ENCODE measurements around the gene LIX1L. TPM values are rescaled to one million over a fixed set of nuclear protein-coding genes. Genes with fewer than 3 reads are reported as not detected.

Gene LIX1L
- total and polyA plus RNA-seq, 9 donors: 28.7 to 102 (median 69.4) TPM

DNA sequence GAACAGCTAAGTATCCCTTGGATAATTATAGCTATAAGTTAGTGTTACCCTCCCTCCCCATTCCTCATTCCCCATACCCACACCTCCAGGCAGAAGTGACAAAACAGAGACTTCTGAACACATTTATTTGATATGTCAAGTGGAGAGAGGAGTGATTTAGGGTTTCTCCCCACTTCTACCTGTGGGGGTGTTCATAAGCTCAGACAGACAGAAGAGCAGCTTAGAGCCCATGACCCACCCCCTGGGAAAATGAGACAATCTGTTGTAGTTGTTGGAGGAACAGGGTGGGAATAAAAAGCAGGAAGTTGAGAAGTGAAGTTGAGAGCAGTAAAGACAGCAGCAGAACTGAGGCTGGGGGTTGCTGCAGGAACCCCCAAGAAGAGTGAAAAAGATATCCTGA lies 1.5 kb upstream of the LIX1L start:
- peak overlapping the region in 1 of 2 donors; percentile 87 for H3K27ac ChIP-seq
- intact Hi-C loops (cut with DNase I): no loop called here
- DNase-seq: no peak
- H3K4me3 ChIP-seq: no peak overlapping the region
- no peaks in the 10 kb centered on the region for H3K36me3 ChIP-seq
- H3K4me1 ChIP-seq (ENCODE audit: insufficient read depth): peaks cover 4% of the 10 kb centered on the region
- H3K27me3 ChIP-seq: no peaks in the 10 kb centered on the region
- H3K9me3 ChIP-seq: no peaks in the 10 kb centered on the region
- TF ChIP-seq POLR2A (IDR thresholded peaks at IDR 0.05): no peak
- no peak for TF ChIP-seq EP300 (IDR thresholded peaks at IDR 0.05)
- TF ChIP-seq, protein P1, sequence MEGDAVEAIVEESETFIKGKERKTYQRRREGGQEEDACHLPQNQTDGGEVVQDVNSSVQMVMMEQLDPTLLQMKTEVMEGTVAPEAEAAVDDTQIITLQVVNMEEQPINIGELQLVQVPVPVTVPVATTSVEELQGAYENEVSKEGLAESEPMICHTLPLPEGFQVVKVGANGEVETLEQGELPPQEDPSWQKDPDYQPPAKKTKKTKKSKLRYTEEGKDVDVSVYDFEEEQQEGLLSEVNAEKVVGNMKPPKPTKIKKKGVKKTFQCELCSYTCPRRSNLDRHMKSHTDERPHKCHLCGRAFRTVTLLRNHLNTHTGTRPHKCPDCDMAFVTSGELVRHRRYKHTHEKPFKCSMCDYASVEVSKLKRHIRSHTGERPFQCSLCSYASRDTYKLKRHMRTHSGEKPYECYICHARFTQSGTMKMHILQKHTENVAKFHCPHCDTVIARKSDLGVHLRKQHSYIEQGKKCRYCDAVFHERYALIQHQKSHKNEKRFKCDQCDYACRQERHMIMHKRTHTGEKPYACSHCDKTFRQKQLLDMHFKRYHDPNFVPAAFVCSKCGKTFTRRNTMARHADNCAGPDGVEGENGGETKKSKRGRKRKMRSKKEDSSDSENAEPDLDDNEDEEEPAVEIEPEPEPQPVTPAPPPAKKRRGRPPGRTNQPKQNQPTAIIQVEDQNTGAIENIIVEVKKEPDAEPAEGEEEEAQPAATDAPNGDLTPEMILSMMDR (IDR thresholded peaks at IDR 0.05): no peak

DNA sequence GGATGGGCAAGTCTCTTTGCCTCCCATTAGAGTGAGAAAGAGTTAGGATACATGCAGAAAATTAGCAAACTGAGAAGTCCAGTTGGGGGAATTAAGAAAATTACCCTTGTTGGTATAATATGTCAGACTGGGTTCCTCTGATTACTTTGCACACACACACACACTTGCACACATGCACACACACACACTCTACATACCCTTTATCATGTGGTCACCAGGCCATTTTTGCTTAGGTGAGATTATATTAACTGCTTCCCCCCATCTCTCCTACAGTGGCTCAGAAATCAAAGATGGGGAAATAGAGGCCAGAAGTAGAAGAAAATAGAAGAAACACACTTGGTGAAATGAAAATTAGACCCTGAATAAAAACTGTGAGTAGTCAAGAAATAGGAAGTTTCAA lies 917 bp upstream of the LIX1L start:
- DNase-seq: no peak
- H3K27me3 ChIP-seq: no peaks in the 10 kb centered on the region
- H3K4me3 ChIP-seq: no peak overlapping the region
- no peaks in the 10 kb centered on the region for H3K9me3 ChIP-seq
- intact Hi-C loops (cut with DNase I): no loop called here
- TF ChIP-seq EP300 (IDR thresholded peaks at IDR 0.05) (no peak), POLR2A (IDR thresholded peaks at IDR 0.05) (no peak)
- TF ChIP-seq, protein P1 (IDR thresholded peaks at IDR 0.05): no peak
- peaks cover 6% of the 10 kb centered on the region for H3K4me1 ChIP-seq (ENCODE audit: insufficient read depth)
- H3K27ac ChIP-seq: peak overlapping the region in 1 of 2 donors; percentile 98
- no peaks in the 10 kb centered on the region for H3K36me3 ChIP-seq

GRCh38 chr1:145956781-145957442 lies 905 bp downstream of the LIX1L start:
- Histone ChIP-seq H3K4me3 (peak overlapping the region; percentile 86), H3K27ac (peak overlapping the region; percentile 83 to 98), H3K4me1 (ENCODE audit: insufficient read depth) (peaks cover 8% of the 10 kb centered on the region), H3K27me3 (no peaks in the 10 kb centered on the region), H3K9me3 (no peaks in the 10 kb centered on the region), H3K36me3 (no peaks in the 10 kb centered on the region)
- DNase-seq: peak; percentile 61 to 78 (median 72)
- no peak for TF ChIP-seq EP300 (IDR thresholded peaks at IDR 0.05)
- TF ChIP-seq, protein P1 (IDR thresholded peaks at IDR 0.05): peak in 1 of 3 donors; percentile 18
- 0 to 2% (median 0%) methylated on average over 3 of the region's 3 CpGs for WGBS, 3 donors
- intact Hi-C loops (cut with DNase I): no loop called here

DNA sequence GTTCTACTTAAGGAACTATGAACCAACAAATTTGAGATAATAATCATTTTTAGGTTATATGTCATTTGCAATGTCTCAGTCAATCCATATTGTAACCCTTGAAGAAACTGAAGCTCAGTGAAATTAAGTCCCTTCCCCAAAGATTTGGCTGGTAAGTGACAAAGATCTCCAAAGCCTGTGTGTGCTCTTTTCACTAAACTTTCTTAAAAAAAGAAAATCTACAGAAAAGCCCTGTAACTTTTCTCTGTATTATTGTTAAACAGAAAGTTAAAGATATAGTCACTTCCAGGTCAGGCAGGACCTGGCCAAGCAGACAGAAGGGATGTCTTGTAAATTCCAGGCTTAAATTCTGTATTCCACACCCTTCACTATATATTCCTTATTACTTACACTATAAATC lies 1.5 kb downstream of the LIX1L start:
- H3K27me3 ChIP-seq: no peaks in the 10 kb centered on the region
- intact Hi-C loops (cut with DNase I): no loop called here
- TF ChIP-seq, protein P1 (IDR thresholded peaks at IDR 0.05): no peak
- TF ChIP-seq EP300 (IDR thresholded peaks at IDR 0.05) (no peak), POLR2A (IDR thresholded peaks at IDR 0.05) (no peak)
- no peaks in the 10 kb centered on the region for H3K36me3 ChIP-seq
- no peak for DNase-seq
- H3K4me1 ChIP-seq (ENCODE audit: insufficient read depth): peaks cover 7% of the 10 kb centered on the region
- H3K4me3 ChIP-seq: peak overlapping the region; percentile 86
- peak overlapping the region; percentile 83 to 98 for H3K27ac ChIP-seq
- H3K9me3 ChIP-seq: no peaks in the 10 kb centered on the region
